Panc1 (cell line): ENCODE results near the gene NOL9. TPM values are rescaled to one million over a fixed set of nuclear protein-coding genes. Genes with fewer than 3 reads are reported as not detected.
A peak's percentile ranks its signal among the peaks of the same experiment; 100 is the strongest.

Experiments
- ATAC-seq: fragments of 200-7000 bp; cut with Tn5 transposase; 2 replicates; pipeline ENCODE4 v1.9.1; 2020; ENCODE audit warnings: mild to moderate bottlenecking, moderate library complexity
- BruUV-seq: library from RNA; stranded (reverse); fragments of 400-500 nt; replicated peaks from 2 replicates; lab custom pipeline; 2021; lab: Mats Ljungman, UMichigan
- CTCF ChIA-PET: fragments of 300-600 bp; sonication (Branson Sonifier 250); formaldehyde crosslinking; loops from one replicate; lab custom pipeline; 2022; ENCODE audit warnings: antibody characterized with exemption; lab: Charles Lee
- POLR2A ChIA-PET: fragments of 300-600 bp; sonication (Branson Sonifier 250); formaldehyde crosslinking; loops from one replicate; lab custom pipeline; 2022; ENCODE audit warnings: antibody characterized with exemption; lab: Charles Lee
- DNase-seq: peaks from one replicate; pipeline ENCODE4 v3.0.0-alpha.2; 2010; ENCODE audit warnings: low read depth, low spot score
- H3K27ac ChIP-seq: 2 replicates; pipeline ENCODE4 v1.5.1; 2011; ENCODE audit warnings: mild to moderate bottlenecking, low read length, inconsistent platforms
- H3K27me3 ChIP-seq: fragments of 200-500 bp; sonication (Bioruptor generic); 2 replicates; pipeline ENCODE4 v1.6.0; 2014; ENCODE audit warnings: low read length, inconsistent platforms; ENCODE audit not compliant: control insufficient read depth, insufficient read depth
- H3K36me3 ChIP-seq: fragments of 200-500 bp; sonication (Bioruptor generic); 2 replicates; pipeline ENCODE4 v1.5.1; 2014; ENCODE audit warnings: inconsistent platforms, mild to moderate bottlenecking, low read length, moderate library complexity; ENCODE audit not compliant: control insufficient read depth, insufficient read depth
- H3K4me1 ChIP-seq: 2 replicates; pipeline ENCODE4 v1.5.1; 2011; ENCODE audit warnings: inconsistent platforms, mild to moderate bottlenecking, low read length, moderate library complexity; ENCODE audit not compliant: control insufficient read depth, insufficient read depth
- H3K4me3 ChIP-seq, 2 experiments: 2 replicates each; pipeline ENCODE4 v1.5.1; 2011 to 2012; ENCODE audit warnings: low read depth in 2 of 2, low read length in 2 of 2, mild to moderate bottlenecking in 2 of 2, inconsistent platforms in 1 of 2, moderate library complexity in 1 of 2
- H3K9me3 ChIP-seq: fragments of 200-500 bp; sonication (Bioruptor generic); 2 replicates; pipeline ENCODE4 v1.5.1; 2014; ENCODE audit warnings: low read depth, mild to moderate bottlenecking, inconsistent platforms, low read length, moderate library complexity; ENCODE audit not compliant: control insufficient read depth, insufficient read depth
- POLR2AphosphoS5 ChIP-seq: IDR thresholded peaks from 2 replicates; pipeline ENCODE4 v1.6.1; 2012; ENCODE audit warnings: mild to moderate bottlenecking, low read depth, low read length, moderate library complexity
- TCF7L2 ChIP-seq: IDR thresholded peaks from 2 replicates; pipeline ENCODE4 v1.6.1; 2011; ENCODE audit warnings: mild to moderate bottlenecking, low read depth, low read length, inconsistent platforms
- in situ Hi-C: cut with HindIII; loops from 2 replicates; pipeline ENCODE4 v1.10.0; 2016; ENCODE audit warnings: low sequenced_read_pairs, low pct_unique_long_range_greater_than_20kb
- intact Hi-C: fragments of 100-400 bp; cut with micrococcal nuclease; formaldehyde crosslinking; loops from one replicate; pipeline ENCODE4 v1.10.0; 2022; ENCODE audit not compliant: unreplicated experiment
- total RNA-seq: library from RNA; stranded (reverse); gene quantifications from one replicate; pipeline ENCODE4 v1.2.1, GENCODE V29; 2021; ENCODE audit not compliant: unreplicated experiment
- TF ChIP-seq, protein P1 (sequence below): fragments of 450-650 bp; IDR thresholded peaks from 2 replicates; pipeline ENCODE4 v1.5.1; 2017; ENCODE audit warnings: mild to moderate bottlenecking
- TF ChIP-seq, protein P2 (sequence below), 2 experiments: IDR thresholded peaks; 2 replicates each; pipeline ENCODE4 v1.6.1; 2011 to 2012; ENCODE audit warnings: low read depth in 2 of 2, control low read depth in 1 of 2, low read length in 1 of 2, mild to moderate bottlenecking in 1 of 2, moderate library complexity in 1 of 2; ENCODE audit not compliant: insufficient read depth in 1 of 2

NOL9 gene
- total RNA-seq, 1 experiment from 2014 or later = 46.4 TPM

DNA sequence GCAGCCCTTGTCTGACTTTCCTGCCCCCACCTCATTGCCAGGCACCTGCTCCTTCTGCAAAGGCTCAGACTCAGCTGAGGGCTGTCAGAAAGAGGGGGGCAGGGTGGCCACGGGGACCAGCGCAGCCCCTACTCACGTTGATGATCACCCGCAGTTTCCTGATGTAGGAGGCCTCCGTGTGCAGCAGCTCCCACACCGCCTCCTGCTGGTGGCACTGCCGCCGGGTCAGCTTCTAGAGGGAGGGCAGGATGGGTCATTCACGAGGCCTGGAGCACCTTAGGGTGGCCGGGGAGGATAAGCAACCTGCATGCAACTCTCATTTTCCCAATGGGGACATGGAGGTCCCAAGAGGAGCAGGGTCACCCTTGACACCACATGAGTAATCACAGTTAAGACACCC is 81.9 kb downstream of the NOL9 start:
- H3K4me3 ChIP-seq = no peak overlapping the region
- ATAC-seq (no peak), DNase-seq (no peak)
- no peaks in the 10 kb centered on the region for H3K36me3 ChIP-seq
- no peaks in the 10 kb centered on the region for H3K27me3 ChIP-seq
- no peak overlapping the region for H3K27ac ChIP-seq
- H3K4me1 ChIP-seq = no peaks in the 10 kb centered on the region
- TF ChIP-seq POLR2AphosphoS5 (no peak), TCF7L2 (no peak)
- TF ChIP-seq, protein P1, sequence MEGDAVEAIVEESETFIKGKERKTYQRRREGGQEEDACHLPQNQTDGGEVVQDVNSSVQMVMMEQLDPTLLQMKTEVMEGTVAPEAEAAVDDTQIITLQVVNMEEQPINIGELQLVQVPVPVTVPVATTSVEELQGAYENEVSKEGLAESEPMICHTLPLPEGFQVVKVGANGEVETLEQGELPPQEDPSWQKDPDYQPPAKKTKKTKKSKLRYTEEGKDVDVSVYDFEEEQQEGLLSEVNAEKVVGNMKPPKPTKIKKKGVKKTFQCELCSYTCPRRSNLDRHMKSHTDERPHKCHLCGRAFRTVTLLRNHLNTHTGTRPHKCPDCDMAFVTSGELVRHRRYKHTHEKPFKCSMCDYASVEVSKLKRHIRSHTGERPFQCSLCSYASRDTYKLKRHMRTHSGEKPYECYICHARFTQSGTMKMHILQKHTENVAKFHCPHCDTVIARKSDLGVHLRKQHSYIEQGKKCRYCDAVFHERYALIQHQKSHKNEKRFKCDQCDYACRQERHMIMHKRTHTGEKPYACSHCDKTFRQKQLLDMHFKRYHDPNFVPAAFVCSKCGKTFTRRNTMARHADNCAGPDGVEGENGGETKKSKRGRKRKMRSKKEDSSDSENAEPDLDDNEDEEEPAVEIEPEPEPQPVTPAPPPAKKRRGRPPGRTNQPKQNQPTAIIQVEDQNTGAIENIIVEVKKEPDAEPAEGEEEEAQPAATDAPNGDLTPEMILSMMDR = peak; percentile 78
- TF ChIP-seq, protein P2, sequence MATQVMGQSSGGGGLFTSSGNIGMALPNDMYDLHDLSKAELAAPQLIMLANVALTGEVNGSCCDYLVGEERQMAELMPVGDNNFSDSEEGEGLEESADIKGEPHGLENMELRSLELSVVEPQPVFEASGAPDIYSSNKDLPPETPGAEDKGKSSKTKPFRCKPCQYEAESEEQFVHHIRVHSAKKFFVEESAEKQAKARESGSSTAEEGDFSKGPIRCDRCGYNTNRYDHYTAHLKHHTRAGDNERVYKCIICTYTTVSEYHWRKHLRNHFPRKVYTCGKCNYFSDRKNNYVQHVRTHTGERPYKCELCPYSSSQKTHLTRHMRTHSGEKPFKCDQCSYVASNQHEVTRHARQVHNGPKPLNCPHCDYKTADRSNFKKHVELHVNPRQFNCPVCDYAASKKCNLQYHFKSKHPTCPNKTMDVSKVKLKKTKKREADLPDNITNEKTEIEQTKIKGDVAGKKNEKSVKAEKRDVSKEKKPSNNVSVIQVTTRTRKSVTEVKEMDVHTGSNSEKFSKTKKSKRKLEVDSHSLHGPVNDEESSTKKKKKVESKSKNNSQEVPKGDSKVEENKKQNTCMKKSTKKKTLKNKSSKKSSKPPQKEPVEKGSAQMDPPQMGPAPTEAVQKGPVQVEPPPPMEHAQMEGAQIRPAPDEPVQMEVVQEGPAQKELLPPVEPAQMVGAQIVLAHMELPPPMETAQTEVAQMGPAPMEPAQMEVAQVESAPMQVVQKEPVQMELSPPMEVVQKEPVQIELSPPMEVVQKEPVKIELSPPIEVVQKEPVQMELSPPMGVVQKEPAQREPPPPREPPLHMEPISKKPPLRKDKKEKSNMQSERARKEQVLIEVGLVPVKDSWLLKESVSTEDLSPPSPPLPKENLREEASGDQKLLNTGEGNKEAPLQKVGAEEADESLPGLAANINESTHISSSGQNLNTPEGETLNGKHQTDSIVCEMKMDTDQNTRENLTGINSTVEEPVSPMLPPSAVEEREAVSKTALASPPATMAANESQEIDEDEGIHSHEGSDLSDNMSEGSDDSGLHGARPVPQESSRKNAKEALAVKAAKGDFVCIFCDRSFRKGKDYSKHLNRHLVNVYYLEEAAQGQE (IDR thresholded peaks at IDR 0.05; ENCODE audit: insufficient read depth in 1 of 2, low read depth in 2 of 2, low read length in 1 of 2) = no peak
- intact Hi-C loops (no loop called here), in situ Hi-C loops (no loop called here)
- BruUV-seq = no TSS peak
- ChIA-PET CTCF (interaction anchor here (0.5 to 0.9 kb wide), 3 partner anchors 8 to 168 kb away, joined by 3 to 5 read pairs (median 3); no protein-coding TSS in a partner anchor), POLR2A (interaction anchor here (0.6 to 0.7 kb wide), 3 partner anchors 9 to 79 kb away, joined by 3 to 5 read pairs (median 4); partner anchors contain the start of gene ACOT7)
- H3K9me3 ChIP-seq = no peaks in the 10 kb centered on the region

DNA sequence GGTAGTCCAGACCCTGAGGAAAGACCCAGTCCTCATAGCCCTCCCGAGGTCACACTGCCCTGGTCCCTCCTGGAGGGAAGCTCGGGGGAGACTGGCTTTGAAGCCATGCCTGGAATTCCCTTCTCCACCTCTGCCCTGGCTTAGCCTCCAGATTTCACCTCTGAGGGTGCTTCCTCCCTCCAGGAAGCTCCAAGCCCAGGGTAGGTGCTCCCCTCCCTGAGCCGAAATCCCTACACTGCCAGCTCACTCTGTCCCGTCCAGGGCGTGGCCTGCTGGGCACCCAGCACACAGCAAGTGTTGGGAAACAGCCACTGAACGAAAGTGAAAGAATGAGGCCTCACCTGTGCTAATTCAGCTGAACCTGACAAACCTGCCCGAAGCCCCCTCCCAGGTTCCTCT is 82.3 kb downstream of the NOL9 start:
- Histone ChIP-seq H3K4me1 (no peaks in the 10 kb centered on the region), H3K27ac (no peak overlapping the region), H3K9me3 (no peaks in the 10 kb centered on the region), H3K36me3 (no peaks in the 10 kb centered on the region), H3K4me3 (no peak overlapping the region), H3K27me3 (no peaks in the 10 kb centered on the region)
- ATAC-seq (no peak), DNase-seq (no peak)
- intact Hi-C loops (no loop called here), in situ Hi-C loops (no loop called here)
- BruUV-seq = no TSS peak
- CTCF ChIA-PET = interaction anchor here (0.5 to 0.9 kb wide), 3 partner anchors 9 to 169 kb away, joined by 3 to 5 read pairs (median 3); no protein-coding TSS in a partner anchor
- TF ChIP-seq, protein P1 = no peak
- POLR2A ChIA-PET = interaction anchor here (0.6 to 0.7 kb wide), 3 partner anchors 8 to 78 kb away, joined by 3 to 5 read pairs (median 4); partner anchors contain the start of gene ACOT7

Other genes starting within 250 kb of the NOL9 start
- gene ACOT7, start 160.7 kb downstream of the NOL9 start, total RNA-seq = 120 TPM
- 11.1 TPM for gene HES2, start 134.6 kb downstream of the NOL9 start, total RNA-seq
- gene ESPN, start 129.7 kb downstream of the NOL9 start, total RNA-seq = 8.5 TPM
- 7.0 TPM for gene TNFRSF25, start 88.3 kb downstream of the NOL9 start, total RNA-seq
- 6.8 TPM for gene PLEKHG5, start 62.8 kb downstream of the NOL9 start, total RNA-seq
- not detected for gene TAS1R1, start 794 bp upstream of the NOL9 start, total RNA-seq
- gene ZBTB48, start 25.5 kb upstream of the NOL9 start, total RNA-seq = 40.7 TPM
- gene KLHL21, start 48.4 kb upstream of the NOL9 start, total RNA-seq = 35.9 TPM
- 41.8 TPM for gene PHF13, start 59.2 kb upstream of the NOL9 start, total RNA-seq
- gene THAP3, start 70.4 kb upstream of the NOL9 start, total RNA-seq = 24.9 TPM
- 93.6 TPM for gene DNAJC11, start 147.3 kb upstream of the NOL9 start, total RNA-seq
- gene CAMTA1, start 230.9 kb upstream of the NOL9 start, total RNA-seq = 82.2 TPM